IPS DF 6.9 (cell line): Measurements from ENCODE around the gene SIVA1.
A peak's percentile ranks its signal among the peaks of the same experiment; 100 is the strongest.

Source experiments
- DNase-seq: peaks from one replicate; pipeline ENCODE4 v3.0.0-alpha.2; 2013; ENCODE audit warnings: low read depth, low spot score
- H3K27ac ChIP-seq: one replicate; pipeline ENCODE4 v1.5.1; 2013; ENCODE audit warnings: low read length, control low read depth
- H3K27me3 ChIP-seq: 2 replicates; pipeline ENCODE4 v1.6.1; 2013; ENCODE audit warnings: mild to moderate bottlenecking, low read length; ENCODE audit not compliant: control insufficient read depth, insufficient read depth
- H3K36me3 ChIP-seq: 2 replicates; pipeline ENCODE4 v1.6.1; 2013; ENCODE audit warnings: low read length; ENCODE audit not compliant: control insufficient read depth, insufficient read depth
- H3K4me1 ChIP-seq: 2 replicates; pipeline ENCODE4 v1.6.1; 2013; ENCODE audit warnings: low read length; ENCODE audit not compliant: control insufficient read depth, insufficient read depth
- H3K4me3 ChIP-seq: 2 replicates; pipeline ENCODE4 v1.5.1; 2013; ENCODE audit warnings: mild to moderate bottlenecking, low read length
- H3K9me3 ChIP-seq: 2 replicates; pipeline ENCODE4 v1.6.1; 2013; ENCODE audit warnings: low read length, inconsistent platforms; ENCODE audit not compliant: control insufficient read depth, insufficient read depth
- WGBS: extraction: QIAGEN DNeasy Blood & Tissue Kit; methylation state at CpG from one replicate; pipeline ENCODE4 v1.1.7; 2013; ENCODE audit warnings: mixed read lengths, missing lambda C conversion rate; ENCODE audit not compliant: insufficient read length, insufficient coverage; 5-methylcytosine and 5-hydroxymethylcytosine counted together

The SIVA1 gene

DNA sequence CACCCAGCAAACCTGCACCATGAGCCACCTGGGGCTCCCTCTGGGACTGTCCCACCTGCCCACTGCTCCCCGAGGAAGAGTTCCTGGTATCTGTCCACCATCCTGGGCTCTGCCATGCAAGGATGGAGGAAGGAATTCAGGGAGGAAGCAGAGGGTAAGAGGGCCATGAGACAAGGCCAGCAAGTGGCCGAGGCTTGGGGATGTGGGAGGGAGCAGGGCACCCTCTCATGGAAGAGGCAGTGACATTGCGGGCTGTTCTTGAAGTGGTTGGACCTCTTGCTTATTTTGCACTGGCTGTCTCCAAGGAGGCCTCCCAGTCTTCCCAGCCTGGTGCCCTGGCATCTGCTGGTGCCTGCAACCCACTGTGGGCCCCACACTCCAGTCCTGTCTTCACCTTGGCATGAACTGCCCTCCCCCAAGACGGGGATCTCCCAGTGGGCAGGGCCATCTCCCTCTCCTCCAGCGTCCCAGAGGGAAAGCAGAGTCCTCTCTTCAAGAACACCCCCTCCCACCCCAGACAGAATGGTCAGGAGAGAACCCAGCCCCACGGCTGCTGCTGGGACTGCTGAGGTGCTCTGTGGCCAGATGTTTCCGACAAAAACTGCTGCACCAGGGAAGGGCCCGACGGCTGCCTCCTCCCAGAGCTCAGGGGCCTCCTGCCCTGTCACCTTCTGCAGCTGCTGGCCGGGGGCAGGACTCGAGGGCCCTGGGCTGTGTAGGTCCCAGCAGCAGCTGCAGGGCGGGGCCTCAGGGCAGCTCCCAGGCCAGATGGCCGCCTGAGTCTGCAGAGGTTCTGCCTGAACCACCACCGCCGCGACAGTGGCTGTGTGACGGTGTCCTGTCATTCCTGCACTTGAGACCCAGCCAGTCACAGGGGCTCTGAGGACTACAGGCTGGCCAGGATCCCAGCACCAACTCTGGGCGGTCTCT, 44.4 kb downstream of the SIVA1 start:
- DNase-seq, result no peak
- Histone ChIP-seq H3K4me1 (peaks cover 18% of the 10 kb centered on the region), H3K9me3 (no peaks in the 10 kb centered on the region), H3K36me3 (no peaks in the 10 kb centered on the region; the same call in 1 of the 2 replicates), H3K27ac (no peak overlapping the region), H3K4me3 (no peak overlapping the region), H3K27me3 (peaks cover 20% of the 10 kb centered on the region)
- no CpG with 5 or more reads among the region's 18 CpGs for WGBS

DNA sequence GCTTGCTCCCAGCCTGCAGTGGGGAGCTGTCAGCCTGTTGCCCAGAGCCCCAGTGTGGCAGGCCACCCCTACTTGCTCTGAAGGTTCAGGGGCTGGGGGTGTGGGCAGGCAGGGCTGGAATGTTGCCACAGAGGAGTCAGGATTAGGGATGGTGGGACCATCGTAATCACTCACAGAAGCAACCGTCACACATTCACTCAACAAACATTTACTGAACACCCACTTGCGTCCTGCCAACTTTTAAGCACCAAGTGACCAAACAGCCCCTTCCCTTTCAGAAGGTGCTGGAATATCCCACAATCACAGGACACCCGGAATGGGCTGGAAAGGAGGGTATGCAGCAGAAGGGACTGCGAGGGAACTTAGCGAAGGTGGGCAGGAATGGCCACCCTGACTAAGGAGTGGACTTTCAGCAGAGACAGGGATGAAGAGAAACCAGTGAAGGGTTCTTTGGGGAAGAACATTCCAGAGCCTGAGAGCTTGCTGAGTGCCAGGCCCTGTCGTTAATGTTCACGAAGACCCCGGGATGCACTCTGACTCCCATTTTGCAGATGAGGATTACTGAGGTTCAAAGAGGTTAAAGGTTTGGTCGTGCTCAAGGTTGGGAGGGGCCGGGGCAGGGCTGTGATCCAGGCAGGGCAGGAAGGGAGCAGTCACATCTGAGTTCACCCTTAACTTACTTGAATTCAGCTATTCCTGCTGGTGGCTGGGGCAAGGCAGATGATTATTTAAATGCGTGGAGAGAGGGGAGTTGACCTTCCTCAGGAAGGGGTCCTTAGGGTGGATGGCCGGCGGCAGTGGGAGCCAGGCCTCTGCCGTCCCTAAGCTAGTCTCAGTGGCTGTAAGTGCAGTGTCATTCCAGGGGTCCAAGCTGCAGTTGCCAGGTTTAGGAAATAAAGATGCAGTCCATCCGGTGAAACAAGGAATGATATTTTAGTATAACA, 45.6 kb downstream of the SIVA1 start:
- peaks cover 16% of the 10 kb centered on the region for H3K4me1 ChIP-seq
- no peaks in the 10 kb centered on the region; the same call in 1 of the 2 replicates for H3K36me3 ChIP-seq
- WGBS, result no CpG with 5 or more reads among the region's 16 CpGs
- no peak overlapping the region for H3K27ac ChIP-seq
- H3K27me3 ChIP-seq, result peaks cover 21% of the 10 kb centered on the region
- H3K4me3 ChIP-seq, result no peak overlapping the region
- no peaks in the 10 kb centered on the region for H3K9me3 ChIP-seq
- DNase-seq, result no peak

DNA sequence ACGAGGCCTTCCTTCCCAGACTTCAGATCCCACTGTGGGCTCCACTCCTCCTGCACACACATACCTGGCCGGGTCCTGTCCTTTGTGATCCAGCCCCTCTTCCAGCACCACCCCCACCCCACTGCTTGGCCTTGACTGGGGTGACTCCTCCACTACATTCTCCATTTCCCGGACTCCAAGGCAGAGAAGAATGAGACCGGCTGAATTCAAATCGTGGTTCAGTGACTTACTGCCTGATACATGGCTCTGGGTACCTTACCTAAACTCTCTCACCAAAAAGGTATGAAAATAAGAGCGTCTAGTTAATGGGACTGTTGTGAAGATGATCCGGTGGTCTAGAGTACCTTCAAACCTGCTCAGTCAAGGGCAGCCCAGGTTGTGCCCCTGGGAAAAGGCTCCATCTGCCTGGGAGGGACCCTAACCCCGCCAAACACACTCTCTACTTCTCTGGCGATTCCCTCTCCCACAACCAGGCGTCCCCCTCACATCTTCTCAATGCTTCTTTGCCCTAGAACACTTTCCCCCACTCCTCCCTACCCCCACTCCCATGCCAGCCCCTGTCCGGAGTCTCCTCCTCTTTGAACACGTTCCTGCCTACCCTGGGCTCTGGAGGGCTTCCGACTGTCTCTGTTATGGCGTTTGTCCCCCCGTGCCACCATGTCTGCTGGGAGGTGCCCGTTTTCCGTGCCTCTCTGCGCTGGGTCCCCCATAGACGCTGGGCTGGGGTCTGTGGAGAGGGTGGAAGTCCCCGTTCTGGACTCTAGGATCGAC, 46.5 kb downstream of the SIVA1 start:
- H3K4me1 ChIP-seq, result peaks cover 12% of the 10 kb centered on the region
- H3K27me3 ChIP-seq, result peaks cover 21% of the 10 kb centered on the region
- no peak for DNase-seq

DNA sequence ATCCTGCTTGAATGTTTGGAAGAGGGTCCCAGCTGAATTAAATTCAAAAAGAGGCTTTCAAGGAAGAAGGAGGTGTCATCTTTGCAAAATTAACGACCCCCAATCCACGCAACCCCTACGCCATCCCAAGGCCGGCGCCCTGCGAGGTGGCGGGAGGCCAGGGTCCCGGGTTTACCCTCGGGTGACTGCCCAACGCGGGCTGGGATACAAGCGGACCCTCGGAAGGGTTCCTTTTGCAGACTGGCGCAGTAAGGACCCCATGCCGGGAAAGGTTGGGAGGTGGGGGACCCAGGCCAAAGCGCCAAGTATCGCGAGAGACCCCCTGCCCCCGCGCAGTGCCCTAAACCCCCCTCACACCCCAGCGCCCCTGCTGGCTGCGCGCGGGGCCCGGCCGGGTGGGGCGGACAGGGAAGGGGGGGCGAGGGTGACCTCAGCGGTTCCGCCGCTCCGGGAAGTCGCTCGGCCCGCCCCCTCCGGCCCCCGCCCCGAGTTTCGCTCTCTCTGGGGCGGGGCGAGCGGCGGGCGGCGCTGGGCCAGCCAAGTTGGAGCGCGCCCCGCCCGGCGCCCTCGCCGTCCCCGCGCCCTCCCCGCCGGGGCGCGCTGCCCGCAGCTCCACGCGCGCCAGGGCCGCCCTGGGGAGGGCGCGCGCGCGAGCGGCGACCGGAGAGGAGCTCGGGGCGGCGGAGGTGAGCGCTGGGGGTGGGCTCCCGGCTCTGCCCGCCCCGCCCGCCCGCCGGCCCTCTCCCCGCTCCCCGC, 47.2 kb downstream of the SIVA1 start:
- H3K36me3 ChIP-seq, result no peaks in the 10 kb centered on the region; the same call in 1 of the 2 replicates
- WGBS, result no CpG with 5 or more reads among the region's 83 CpGs
- no peaks in the 10 kb centered on the region for H3K9me3 ChIP-seq
- no peak for DNase-seq
- peaks cover 21% of the 10 kb centered on the region for H3K27me3 ChIP-seq
- no peak overlapping the region for H3K27ac ChIP-seq
- peak overlapping the region; percentile 78; the same call in 1 of the 2 replicates for H3K4me3 ChIP-seq
- H3K4me1 ChIP-seq, result peaks cover 12% of the 10 kb centered on the region

More for the DNA sequence above, 46.5 kb downstream of the SIVA1 start:
- peak overlapping the region; percentile 78; the same call in 1 of the 2 replicates for H3K4me3 ChIP-seq
- no peak overlapping the region for H3K27ac ChIP-seq
- no peaks in the 10 kb centered on the region for H3K9me3 ChIP-seq
- WGBS, result no CpG with 5 or more reads among the region's 21 CpGs
- no peaks in the 10 kb centered on the region; the same call in 1 of the 2 replicates for H3K36me3 ChIP-seq

DNA sequence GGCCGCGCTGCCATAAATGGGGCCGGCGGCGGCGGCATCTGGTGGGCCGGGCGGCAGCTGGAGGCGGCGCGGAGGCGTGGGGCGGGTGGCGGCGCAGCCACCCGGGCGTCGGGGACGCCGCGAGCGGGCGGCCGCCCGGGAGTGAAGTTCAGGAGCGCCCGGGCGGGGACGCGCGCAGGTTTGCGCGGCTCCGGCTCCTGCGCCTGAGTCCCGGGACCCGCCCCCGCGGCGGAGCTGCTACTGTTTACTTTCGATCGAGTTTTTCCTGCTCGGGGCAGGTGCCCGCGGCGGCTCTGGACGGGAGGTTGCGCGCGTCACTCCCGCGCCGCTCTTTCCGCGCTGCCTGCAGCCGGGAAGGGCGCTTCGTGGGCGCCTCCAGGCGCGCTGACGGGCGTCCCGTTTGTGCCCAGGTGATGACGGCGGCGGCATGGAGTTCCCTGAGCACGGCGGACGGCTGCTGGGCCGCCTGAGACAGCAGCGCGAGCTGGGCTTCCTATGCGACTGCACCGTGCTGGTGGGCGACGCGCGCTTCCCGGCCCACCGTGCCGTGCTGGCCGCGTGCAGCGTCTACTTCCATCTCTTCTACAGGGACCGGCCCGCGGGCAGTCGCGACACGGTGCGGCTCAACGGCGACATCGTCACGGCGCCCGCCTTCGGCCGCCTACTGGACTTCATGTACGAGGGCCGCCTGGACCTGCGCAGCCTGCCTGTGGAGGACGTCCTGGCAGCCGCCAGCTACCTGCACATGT, 48.0 kb downstream of the SIVA1 start, which contains the start of gene ZBTB42:
ZBTB42 (plus strand) TSS at position 331 of the 749 bp plus-strand sequence; CDS start at position 428, 97 bp downstream.
- no CpG with 5 or more reads among the region's 105 CpGs for WGBS
- no peaks in the 10 kb centered on the region for H3K9me3 ChIP-seq
- peaks cover 12% of the 10 kb centered on the region for H3K4me1 ChIP-seq
- no peak for DNase-seq
- H3K36me3 ChIP-seq, result no peaks in the 10 kb centered on the region; the same call in 1 of the 2 replicates
- H3K4me3 ChIP-seq, result peak within 1 kb of the TSS; percentile 78
- peaks cover 21% of the 10 kb centered on the region for H3K27me3 ChIP-seq
- H3K27ac ChIP-seq, result no peak within 1 kb of the TSS

DNA sequence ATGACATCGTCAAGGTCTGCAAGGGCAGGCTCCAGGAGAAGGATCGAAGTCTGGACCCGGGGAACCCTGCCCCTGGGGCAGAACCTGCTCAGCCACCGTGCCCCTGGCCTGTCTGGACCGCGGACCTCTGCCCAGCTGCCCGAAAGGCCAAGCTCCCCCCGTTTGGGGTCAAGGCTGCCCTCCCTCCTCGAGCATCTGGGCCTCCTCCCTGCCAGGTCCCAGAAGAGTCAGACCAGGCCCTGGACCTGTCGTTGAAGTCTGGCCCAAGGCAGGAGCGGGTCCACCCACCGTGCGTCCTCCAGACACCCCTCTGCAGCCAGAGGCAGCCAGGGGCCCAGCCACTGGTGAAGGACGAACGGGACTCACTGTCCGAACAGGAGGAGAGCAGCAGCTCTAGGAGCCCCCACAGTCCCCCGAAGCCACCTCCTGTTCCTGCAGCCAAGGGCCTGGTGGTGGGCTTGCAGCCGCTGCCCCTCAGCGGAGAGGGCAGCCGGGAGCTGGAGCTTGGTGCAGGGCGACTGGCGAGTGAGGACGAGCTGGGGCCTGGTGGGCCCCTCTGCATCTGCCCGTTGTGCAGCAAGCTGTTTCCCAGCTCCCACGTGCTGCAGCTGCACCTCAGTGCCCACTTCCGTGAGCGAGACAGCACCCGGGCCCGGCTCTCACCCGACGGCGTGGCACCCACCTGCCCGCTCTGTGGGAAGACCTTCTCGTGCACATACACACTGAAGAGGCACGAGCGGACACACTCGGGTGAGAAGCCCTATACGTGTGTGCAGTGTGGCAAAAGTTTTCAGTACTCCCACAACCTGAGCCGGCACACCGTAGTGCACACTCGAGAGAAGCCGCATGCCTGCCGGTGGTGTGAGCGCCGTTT, 48.8 kb downstream of the SIVA1 start:
- H3K4me3 ChIP-seq, result peak overlapping the region; percentile 78; the same call in 1 of the 2 replicates
- peaks cover 19% of the 10 kb centered on the region for H3K27me3 ChIP-seq
- H3K4me1 ChIP-seq, result peaks cover 7% of the 10 kb centered on the region; the same call in 1 of the 2 replicates
- no peaks in the 10 kb centered on the region; the same call in 1 of the 2 replicates for H3K36me3 ChIP-seq
- no peak for DNase-seq
- H3K27ac ChIP-seq, result no peak overlapping the region
- no peaks in the 10 kb centered on the region for H3K9me3 ChIP-seq
- no CpG with 5 or more reads among the region's 45 CpGs for WGBS

DNA sequence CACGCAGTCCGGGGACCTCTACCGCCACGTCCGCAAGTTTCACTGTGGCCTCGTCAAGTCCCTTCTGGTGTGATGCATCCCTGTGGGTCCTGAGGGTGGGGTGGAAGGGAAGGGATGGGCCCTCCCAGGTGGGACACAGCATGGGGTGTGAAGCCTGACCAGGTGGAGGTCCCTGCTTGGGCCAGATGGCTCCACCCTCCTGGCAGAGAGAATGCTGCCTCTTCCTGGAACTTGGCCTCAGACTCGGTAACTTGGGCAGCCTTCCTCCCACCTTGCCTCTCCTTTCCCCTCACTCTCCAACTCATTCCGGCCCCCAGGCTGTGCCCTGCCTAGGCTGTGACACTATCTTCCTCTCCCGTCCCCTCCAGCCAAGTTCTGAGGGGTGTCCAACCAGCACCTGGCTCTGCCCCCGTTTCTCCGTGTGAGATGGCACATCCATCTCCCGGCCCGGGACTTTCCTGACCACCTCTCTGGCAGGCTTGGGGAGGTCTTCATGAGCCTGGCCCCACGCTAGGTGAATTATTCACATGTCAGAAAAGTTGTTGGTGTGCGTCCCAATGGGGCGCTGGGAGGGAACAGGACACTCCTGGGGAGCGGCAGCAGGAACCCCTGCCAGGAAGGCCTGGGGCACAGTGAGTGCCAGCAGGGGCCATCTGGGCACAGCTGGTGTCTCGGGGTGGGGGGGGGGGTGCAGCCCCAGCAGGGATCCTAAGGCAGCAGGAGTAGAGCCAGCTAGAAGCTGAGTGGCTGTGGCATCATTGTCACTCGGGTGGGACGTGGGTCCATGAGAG, 49.6 kb downstream of the SIVA1 start:
- Histone ChIP-seq H3K27ac (no peak overlapping the region), H3K4me1 (0 out of 2 replicates have a peak, but pooled peaks cover 1% of the 10 kb centered on the region), H3K4me3 (no peak overlapping the region), H3K27me3 (peaks cover 18% of the 10 kb centered on the region), H3K36me3 (no peaks in the 10 kb centered on the region; the same call in 1 of the 2 replicates), H3K9me3 (no peaks in the 10 kb centered on the region)
- WGBS, result no CpG with 5 or more reads among the region's 20 CpGs
- no peak for DNase-seq
